K562 (cell line): Measurements from ENCODE around the gene TEFM. TPM values are rescaled to one million over a fixed set of nuclear protein-coding genes. Genes with fewer than 3 reads are reported as not detected.

Experiments used
- ATAC-seq: fragments of 200-7000 bp; cut with Tn5 transposase; 3 replicates; pipeline ENCODE4 v1.9.1; 2020; ENCODE audit warnings: moderate library complexity
- BruUV-seq: library from RNA; stranded (reverse); fragments of 400-500 nt; replicated peaks from 2 replicates; lab custom pipeline; 2021; lab: Mats Ljungman, UMichigan
- CTCF ChIA-PET: fragments of 300-600 bp; formaldehyde crosslinking; extraction: SDS; loops from one replicate; lab custom pipeline; 2021; ENCODE audit warnings: low intra/inter-chr PET ratio; lab: Yijun Ruan, JAX
- POLR2A ChIA-PET: fragments of 300-600, 350-650 bp; sonication (Branson Sonifier 250); formaldehyde crosslinking; extraction: SDS; loops from one replicate; lab custom pipeline; 2021; ENCODE audit warnings: antibody characterized with exemption, inconsistent platforms; lab: Yijun Ruan, JAX
- DNase-seq, 4 experiments: peaks; one replicate each; pipeline versions ENCODE4 v3.0.0 to v3.0.0-alpha.2; 2011 to 2018; ENCODE audit warnings: low spot score in 3 of 4, mixed read lengths in 3 of 4; ENCODE audit errors: extremely low read depth in 1 of 4
- FAIRE-seq: peaks from 2 replicates; lab custom pipeline; 2011; peaks lifted over from hg19 to GRCh38; lab: Jason Lieb, UNC
- H2AFZ ChIP-seq: 2 replicates; pipeline ENCODE4 v1.6.0; 2011; ENCODE audit warnings: low read depth, low read length, control low read depth, inconsistent platforms
- H3K27ac ChIP-seq: fragments of 200-600 bp; 3 replicates; pipeline ENCODE4 v1.8.0; 2011; ENCODE audit warnings: low read depth, mild to moderate bottlenecking, control low read depth, inconsistent platforms, low read length, moderate library complexity, mixed read lengths; ENCODE audit errors: extremely low read depth
- H3K27me3 ChIP-seq, 2 experiments: fragments of 300-600 bp in 1 of 2; 2 replicates in 1 of 2; 3 replicates in 1 of 2; pipeline versions ENCODE4 v1.6.0 to v1.8.0; 2011; ENCODE audit warnings: inconsistent platforms in 2 of 2, low read length in 2 of 2, mild to moderate bottlenecking in 1 of 2, mixed read lengths in 1 of 2, moderate library complexity in 1 of 2; ENCODE audit not compliant: control insufficient read depth in 2 of 2, insufficient read depth in 2 of 2
- H3K36me3 ChIP-seq: fragments of 300-600 bp; 3 replicates; pipeline ENCODE4 v1.8.0; 2011; ENCODE audit warnings: mild to moderate bottlenecking, low read length, inconsistent platforms; ENCODE audit not compliant: control insufficient read depth, insufficient read depth
- H3K4me1 ChIP-seq, 2 experiments: fragments of 200-600 bp in 1 of 2; replicated peaks in 1 of 2; 2 replicates in 1 of 2; 3 replicates in 1 of 2; pipeline versions ENCODE4 v1.5.1 to v1.8.0; 2011; ENCODE audit warnings: inconsistent platforms in 2 of 2, low read length in 2 of 2, mild to moderate bottlenecking in 1 of 2, mixed read lengths in 1 of 2, moderate library complexity in 1 of 2; ENCODE audit not compliant: control insufficient read depth in 2 of 2, insufficient read depth in 2 of 2
- H3K4me2 ChIP-seq: 2 replicates; pipeline ENCODE4 v1.6.1; 2011; ENCODE audit warnings: low read length, control low read depth, inconsistent platforms, mixed read lengths; ENCODE audit not compliant: insufficient read depth
- H3K4me3 ChIP-seq: fragments of 200-600 bp; sonication (generic), shearing (Covaris generic); 2 replicates; pipeline ENCODE4 v1.5.1; 2016; ENCODE audit warnings: control low read depth, inconsistent platforms
- H3K79me2 ChIP-seq: fragments of 200-600 bp; 3 replicates; pipeline ENCODE4 v1.8.0; 2011; ENCODE audit warnings: low read length, inconsistent platforms; ENCODE audit not compliant: control insufficient read depth, insufficient read depth
- H3K9ac ChIP-seq, 2 experiments: 2 replicates each; pipeline versions ENCODE4 v1.6.0 to v1.6.1; 2011; ENCODE audit warnings: low read depth in 2 of 2, low read length in 2 of 2, control low read depth in 1 of 2, inconsistent platforms in 1 of 2, mild to moderate bottlenecking in 1 of 2, mixed read lengths in 1 of 2; ENCODE audit not compliant: insufficient read depth in 1 of 2
- H3K9me1 ChIP-seq: one replicate; pipeline ENCODE4 v1.6.0; 2011; ENCODE audit warnings: inconsistent platforms, mild to moderate bottlenecking, low read length, moderate library complexity; ENCODE audit not compliant: control insufficient read depth, insufficient read depth
- H3K9me3 ChIP-seq: replicated peaks from 2 replicates; pipeline ENCODE4 v1.5.1; 2011; ENCODE audit warnings: low read depth, low read length, inconsistent platforms; ENCODE audit not compliant: control insufficient read depth, insufficient read depth
- H4K20me1 ChIP-seq: replicated peaks from 2 replicates; pipeline ENCODE4 v1.6.1; 2011; ENCODE audit warnings: low read length, inconsistent platforms, mixed read lengths; ENCODE audit not compliant: control insufficient read depth, insufficient read depth
- ATF3 ChIP-seq, 2 experiments: fragments of 450-650 bp in 1 of 2; sonication (generic) in 1 of 2; formaldehyde crosslinking in 1 of 2; IDR thresholded peaks in 1 of 2; conservative IDR thresholded peaks in 1 of 2; 2 replicates each; pipeline versions ENCODE4 v1.6.1 to v1.8.1; 2016 to 2023; ENCODE audit warnings: mild to moderate bottlenecking in 2 of 2, moderate library complexity in 2 of 2, inconsistent platforms in 1 of 2, missing genetic modification reagents in 1 of 2
- RCOR1 ChIP-seq, 2 experiments: IDR thresholded peaks; 2 replicates each; pipeline ENCODE4 v1.6.1; 2012; ENCODE audit warnings: low read depth in 2 of 2, low read length in 2 of 2, borderline replicate concordance in 1 of 2, improper control_type of control experiment in 1 of 2
- ZNF316 ChIP-seq: fragments of 450-650 bp; IDR thresholded peaks from 2 replicates; pipeline ENCODE4 v1.6.1; 2016
- WGBS: fragments of 100-300 bp; shearing (Covaris generic); methylation state at CpG from one replicate; pipeline ENCODE4 v1.1.6; 2016; ENCODE audit warnings: low coverage, mixed read lengths; ENCODE audit not compliant: insufficient coverage; ENCODE audit errors: missing lambda C conversion rate; 5-methylcytosine and 5-hydroxymethylcytosine counted together
- in situ Hi-C: fragments of 300-500 bp; cut with MboI; formaldehyde crosslinking; loops from 4 replicates; pipeline ENCODE4 v1.15.0; 2018; ENCODE audit warnings: inconsistent platforms, mixed read lengths
- intact Hi-C: fragments of 100-400 bp; cut with micrococcal nuclease; formaldehyde crosslinking; loops from 2 replicates; pipeline ENCODE4 v1.14.2; 2022
- polyA plus RNA-seq, 8 experiments: library from polyadenylated mRNA; depleted of rRNA in 4 of 8; stranded (reverse) in 5 of 8; unstranded in 3 of 8; fragments of >200 nt; fragmentation: Nextera tagmentation in 2 of 8; fragmentation: Illumina TruSeq in 1 of 8; extraction: Ambion mirVana in 2 of 8; extraction: Trizol in 1 of 8; gene quantifications; 2 replicates each; pipeline versions ENCODE4 v1.2.1 to v1.2.3, GENCODE V29; 2011 to 2014; ENCODE audit warnings: inconsistent platforms in 1 of 8, missing spikeins in 1 of 8
- total RNA-seq, 7 experiments: library from RNA; depleted of rRNA in 6 of 7; stranded (reverse); fragments of >200 nt in 6 of 7; fragmentation: Illumina TruSeq in 2 of 7; extraction: Trizol in 2 of 7; gene quantifications; 2 replicates each; pipeline versions ENCODE4 v1.2.1 to v1.2.3, GENCODE V29; 2011 to 2021; ENCODE audit warnings: low replicate concordance in 1 of 7
- TF ChIP-seq, protein P1 (sequence below), 2 experiments: fragments of 250-450 bp in 1 of 2; fragments of 450-650 bp in 1 of 2; sonication (Bioruptor Pico) in 1 of 2; IDR thresholded peaks; 2 replicates each; pipeline versions ENCODE4 v1.6.1 to v1.8.0; 2016 to 2021; ENCODE audit warnings: mild to moderate bottlenecking in 2 of 2, moderate library complexity in 2 of 2, missing compliant biosample characterization in 1 of 2, missing genetic modification characterization in 1 of 2

Gene TEFM
- total and polyA plus RNA-seq, 9 of the 15 experiments (the other 6 are each of a cell fraction or from before 2014, with no cell fraction given), result 12.5 to 60.3 (median 23.3) TPM

- Histone ChIP-seq H4K20me1 (no peaks in the 10 kb centered on the region; the same call in 1 of the 2 replicates), H3K9me1 (no peaks in the 10 kb centered on the region), H2AFZ (no peak overlapping the region), H3K9ac (no peak overlapping the region), H3K4me1 (peaks cover 0 to 13% of the 10 kb centered on the region in 2 experiments; a peak in 2 of 5 replicates), H3K27me3 (peaks cover 15 to 40% of the 10 kb centered on the region in 2 experiments; a peak in 4 of 5 replicates), H3K36me3 (no peaks in the 10 kb centered on the region), H3K4me2 (no peak overlapping the region), H3K79me2 (no peaks in the 10 kb centered on the region), H3K4me3 (no peak overlapping the region), H3K27ac (no peak overlapping the region), H3K9me3 (no peaks in the 10 kb centered on the region)
- BruUV-seq, result no TSS peak
- TF ChIP-seq RCOR1 (IDR thresholded peaks at IDR 0.05; ENCODE audit: borderline replicate concordance in 1 of 2, low read depth in 2 of 2, low read length in 2 of 2) (no peak), ATF3 (IDR thresholded peaks at IDR 0.05) (peak; percentile 37; the same call in 1 of the 2 replicates), ATF3 (CRISPR knock-in tag; conservative IDR thresholded peaks at IDR 0.05) (no peak), ZNF316 (0 out of 2 replicates have a peak, but pooled peaks have one; percentile 17)
- TF ChIP-seq, protein P1, sequence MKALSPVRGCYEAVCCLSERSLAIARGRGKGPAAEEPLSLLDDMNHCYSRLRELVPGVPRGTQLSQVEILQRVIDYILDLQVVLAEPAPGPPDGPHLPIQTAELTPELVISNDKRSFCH (CRISPR knock-in tag; IDR thresholded peaks at IDR 0.05), result no peak
- TF ChIP-seq, protein P1 (tag; IDR thresholded peaks at IDR 0.05), result no peak
- peak; percentile 59 for FAIRE-seq
- intact Hi-C loops (no loop called here), in situ Hi-C loops (no loop called here)
- WGBS, result 54% methylated on average over 11 of the region's 11 CpGs
- ChIA-PET CTCF (interaction anchor here (0.6 kb wide), 1 partner anchor 96 kb away, joined by 4 read pairs; the partner anchor contains the start of gene CRLF3), POLR2A (interaction anchor here (0.7 kb wide), 1 partner anchor 756 kb away, joined by 3 read pairs; no protein-coding TSS in a partner anchor)
- ATAC-seq, result no peak
- no peak for DNase-seq
Measured at GRCh38 chr17:30920683-30921543, 14.9 kb upstream of the TEFM start.
